Lower leg skin (tissue), 4 donors: Measurements from ENCODE around the gene OSBPL2. TPM values are rescaled to one million over a fixed set of nuclear protein-coding genes. Genes with fewer than 3 reads are reported as not detected.

Experiments used
- DNase-seq, 2 donors: peaks; one replicate each; pipeline ENCODE4 v3.0.0-alpha.2; 2019; ENCODE audit warnings: low spot score in 2 of 2
- H3K4me3 ChIP-seq: fragments of 200-600 bp; sonication (generic); 2 replicates; pipeline ENCODE4 v1.5.1; 2017; ENCODE audit warnings: mild to moderate bottlenecking, low read depth; ENCODE audit not compliant: poor library complexity, severe bottlenecking
- CTCF ChIP-seq, 3 donors: fragments of 450-650 bp; IDR thresholded peaks; one replicate each; pipeline ENCODE4 v1.5.1; 2016; ENCODE audit warnings: antibody characterized with exemption in 3 of 3, mild to moderate bottlenecking in 3 of 3, moderate library complexity in 2 of 3
- POLR2A ChIP-seq, 2 donors: fragments of 450-650 bp; IDR thresholded peaks; one replicate each; pipeline ENCODE4 v1.6.1; 2016 to 2017; ENCODE audit warnings: antibody characterized with exemption in 2 of 2, mild to moderate bottlenecking in 1 of 2, moderate library complexity in 1 of 2
- WGBS, 2 donors: methylation state at CpG; one replicate each; pipeline ENCODE4 v1.1.5; 2018; 5-methylcytosine and 5-hydroxymethylcytosine counted together
- intact Hi-C: fragments of 100-400 bp; cut with DNase I; formaldehyde crosslinking; loops from one replicate; pipeline ENCODE4 v1.15.0; 2023; ENCODE audit warnings: low total_unique reads
- total RNA-seq, 4 donors: library from RNA; depleted of rRNA; stranded (reverse); fragments of >200 nt; gene quantifications; one replicate each; pipeline ENCODE4 v1.1.0, GENCODE V29; 2016

Gene OSBPL2
- total RNA-seq, 4 donors from 2014 or later: 69.7 to 135 (median 86.0) TPM

- whole genome bisulfite sequencing, 2 donors: 87 to 93% methylated on average over 30 to 32 of the region's 33 CpGs
- DNase-seq: no peak
- H3K4me3 ChIP-seq: no peak overlapping the region
Measured at GRCh38 chr20:62298577-62299249, 60.4 kb downstream of the OSBPL2 start.

GRCh38 chr20:62299666-62300236 is 61.4 kb downstream of the OSBPL2 start:
- 73 to 75% methylated on average over 12 of the region's 12 CpGs for WGBS, 2 donors
- intact Hi-C loops: loop anchor here (5.0 to 10.0 kb wide), 2 partner anchors 83 to 515 kb away; partner anchors contain the start of gene COL9A3
- no peak for DNase-seq
- H3K4me3 ChIP-seq: no peak overlapping the region
- TF ChIP-seq CTCF (IDR thresholded peaks at IDR 0.05) (no peak), POLR2A (IDR thresholded peaks at IDR 0.05) (no peak)

More at GRCh38 chr20:62298577-62299249, 60.4 kb downstream of the OSBPL2 start:
- intact Hi-C loops: no loop called here
- no peak for TF ChIP-seq CTCF (IDR thresholded peaks at IDR 0.05)
- no peak for TF ChIP-seq POLR2A (IDR thresholded peaks at IDR 0.05)

- DNase-seq: no peak
- 76 to 79% methylated on average over 10 to 11 of the region's 11 CpGs for WGBS, 2 donors
- intact Hi-C loops: loop anchor here (5.0 to 10.0 kb wide), 2 partner anchors 82 to 514 kb away; partner anchors contain the start of gene COL9A3
- TF ChIP-seq CTCF (IDR thresholded peaks at IDR 0.05) (no peak), POLR2A (IDR thresholded peaks at IDR 0.05) (no peak)
- no peak overlapping the region for H3K4me3 ChIP-seq
Measured at GRCh38 chr20:62300319-62300718, 62.0 kb downstream of the OSBPL2 start.

GRCh38 chr20:62301111-62301668 is 62.9 kb downstream of the OSBPL2 start:
- DNase-seq: no peak
- WGBS, 2 donors: 77 to 81% methylated on average over 11 of the region's 11 CpGs
- intact Hi-C loops: loop anchor here (5.0 to 10.0 kb wide), 2 partner anchors 81 to 514 kb away; partner anchors contain the start of gene COL9A3
- H3K4me3 ChIP-seq: no peak overlapping the region
- TF ChIP-seq CTCF (IDR thresholded peaks at IDR 0.05) (no peak), POLR2A (IDR thresholded peaks at IDR 0.05) (no peak)

GRCh38 chr20:62301773-62302340 is 63.5 kb downstream of the OSBPL2 start:
- peak; percentile 93 to 98 for DNase-seq
- WGBS, 2 donors: 2 to 3% methylated on average over 23 of the region's 24 CpGs
- intact Hi-C loops: loop anchor here (5.0 to 10.0 kb wide), 2 partner anchors 80 to 513 kb away; partner anchors contain the start of gene COL9A3
- TF ChIP-seq POLR2A (IDR thresholded peaks at IDR 0.05) (no peak), CTCF (IDR thresholded peaks at IDR 0.05) (peak in 1 of 3 donors; percentile 96)
- peak overlapping the region; percentile 22 for H3K4me3 ChIP-seq
